ENCODE measurements around the gene EHMT1.
"Not testable (repeated sequence)": the region's sequence is repeated elsewhere in the genome, so short reads cannot be mapped to it uniquely, and the experiment has no call there.

EHMT1 gene

GRCh38 chr9:137809040-137809576 lies 190.3 kb downstream of the EHMT1 start:
- ChIA-PET CTCF (no interaction called here), POLR2A (no interaction called here)
- DNase-seq (ENCODE audit: extremely low spot score): no peak
- TF ChIP-seq LEF1 (IDR thresholded peaks at IDR 0.05; ENCODE audit: borderline replicate concordance): no peak
- no peak for TF ChIP-seq ZNF384 (IDR thresholded peaks at IDR 0.05)
- no peak for TF ChIP-seq TARDBP (IDR thresholded peaks at IDR 0.05)

GRCh38 chr9:137809726-137810450 lies 191.1 kb downstream of the EHMT1 start:
- POLR2A ChIA-PET; DNase-seq (ENCODE audit: extremely low spot score); CTCF ChIA-PET: not testable (repeated sequence)

- DNase-seq (ENCODE audit: extremely low spot score): no peak
- ChIA-PET POLR2A (no interaction called here), CTCF (no interaction called here)
- no peak for TF ChIP-seq SP1 (IDR thresholded peaks at IDR 0.05)
- TF ChIP-seq PKNOX1 (IDR thresholded peaks at IDR 0.05): no peak
- TF ChIP-seq NFRKB (IDR thresholded peaks at IDR 0.05): no peak
- TF ChIP-seq FOXM1 (IDR thresholded peaks at IDR 0.05; ENCODE audit: borderline replicate concordance): no peak
These were observed 192.6 kb downstream of the EHMT1 start for GRCh38 chr9:137811283-137811870.

- no peak for TF ChIP-seq L3MBTL2 (conservative IDR thresholded peaks at IDR 0.05)
- no peak for TF ChIP-seq SUZ12 (IDR thresholded peaks at IDR 0.05)
- no peak for TF ChIP-seq CTBP1 (IDR thresholded peaks at IDR 0.05; ENCODE audit: borderline replicate concordance)
- no peak for TF ChIP-seq FOXA1 (IDR thresholded peaks at IDR 0.05)
- TF ChIP-seq ARNT (IDR thresholded peaks at IDR 0.05): no peak
- TF ChIP-seq LEF1 (IDR thresholded peaks at IDR 0.05; ENCODE audit: borderline replicate concordance): no peak
- no peak for TF ChIP-seq BHLHE40 (IDR thresholded peaks at IDR 0.05; ENCODE audit: borderline replicate concordance)
- no peak for TF ChIP-seq ELF4 (IDR thresholded peaks at IDR 0.05)
- TF ChIP-seq FOXK2 (IDR thresholded peaks at IDR 0.05): no peak
- CTCF ChIA-PET: interaction anchor here (0.7 kb wide), 1 partner anchor 304 kb away, joined by 4 read pairs; no protein-coding TSS in a partner anchor
- DNase-seq (ENCODE audit: extremely low spot score): no peak
- POLR2A ChIA-PET: no interaction called here
These were observed 193.7 kb downstream of the EHMT1 start for GRCh38 chr9:137812356-137813023.

- DNase-seq (ENCODE audit: extremely low spot score): no peak
- no peak for TF ChIP-seq LEF1 (IDR thresholded peaks at IDR 0.05; ENCODE audit: borderline replicate concordance)
- no peak for TF ChIP-seq PKNOX1 (IDR thresholded peaks at IDR 0.05)
- TF ChIP-seq CTBP1 (IDR thresholded peaks at IDR 0.05; ENCODE audit: borderline replicate concordance): no peak
- no peak for TF ChIP-seq FOXK2 (IDR thresholded peaks at IDR 0.05)
- TF ChIP-seq TARDBP (IDR thresholded peaks at IDR 0.05): no peak
- no peak for TF ChIP-seq BHLHE40 (IDR thresholded peaks at IDR 0.05; ENCODE audit: borderline replicate concordance)
- TF ChIP-seq ARNT (IDR thresholded peaks at IDR 0.05): no peak
- no peak for TF ChIP-seq SP1 (IDR thresholded peaks at IDR 0.05)
- TF ChIP-seq NFRKB (IDR thresholded peaks at IDR 0.05): no peak
- TF ChIP-seq SUZ12 (IDR thresholded peaks at IDR 0.05): no peak
- TF ChIP-seq L3MBTL2 (conservative IDR thresholded peaks at IDR 0.05): no peak
- no peak for TF ChIP-seq FOXM1 (IDR thresholded peaks at IDR 0.05; ENCODE audit: borderline replicate concordance)
- TF ChIP-seq FOXA1 (IDR thresholded peaks at IDR 0.05): no peak
- TF ChIP-seq ZNF384 (IDR thresholded peaks at IDR 0.05): no peak
- no peak for TF ChIP-seq HDGF (IDR thresholded peaks at IDR 0.05; ENCODE audit: borderline replicate concordance)
- TF ChIP-seq ELF4 (IDR thresholded peaks at IDR 0.05): no peak
- ChIA-PET POLR2A (no interaction called here), CTCF (no interaction called here)
These were observed 194.4 kb downstream of the EHMT1 start for GRCh38 chr9:137813167-137813566.

- TF ChIP-seq SP1 (IDR thresholded peaks at IDR 0.05): no peak
- no peak for TF ChIP-seq FOXK2 (IDR thresholded peaks at IDR 0.05)
- no peak for TF ChIP-seq ARNT (IDR thresholded peaks at IDR 0.05)
- TF ChIP-seq SUZ12 (IDR thresholded peaks at IDR 0.05): no peak
- no peak for TF ChIP-seq NFRKB (IDR thresholded peaks at IDR 0.05)
- no peak for TF ChIP-seq ELF4 (IDR thresholded peaks at IDR 0.05)
- no peak for TF ChIP-seq HDGF (IDR thresholded peaks at IDR 0.05; ENCODE audit: borderline replicate concordance)
- TF ChIP-seq LEF1 (IDR thresholded peaks at IDR 0.05; ENCODE audit: borderline replicate concordance): no peak
- no peak for TF ChIP-seq BHLHE40 (IDR thresholded peaks at IDR 0.05; ENCODE audit: borderline replicate concordance)
- no peak for TF ChIP-seq L3MBTL2 (conservative IDR thresholded peaks at IDR 0.05)
- TF ChIP-seq PKNOX1 (IDR thresholded peaks at IDR 0.05): no peak
- no peak for TF ChIP-seq ZNF384 (IDR thresholded peaks at IDR 0.05)
- TF ChIP-seq CTBP1 (IDR thresholded peaks at IDR 0.05; ENCODE audit: borderline replicate concordance): no peak
- TF ChIP-seq TARDBP (IDR thresholded peaks at IDR 0.05): no peak
- no peak for TF ChIP-seq FOXA1 (IDR thresholded peaks at IDR 0.05)
- no peak for TF ChIP-seq FOXM1 (IDR thresholded peaks at IDR 0.05; ENCODE audit: borderline replicate concordance)
- ChIA-PET POLR2A (no interaction called here), CTCF (no interaction called here)
- no peak for DNase-seq (ENCODE audit: extremely low spot score)
These were observed 195.0 kb downstream of the EHMT1 start for GRCh38 chr9:137813651-137814415.

Data from HEK293T (cell line).